GM21825 (cell line): ENCODE data around the gene FAXC.
"Not testable (repeated sequence)": the region's sequence is repeated elsewhere in the genome, so short reads cannot be mapped to it uniquely, and the experiment has no call there.

Experiments used
- ATAC-seq: cut with Tn5 transposase; IDR thresholded peaks from one replicate; pipeline ENCODE4 v1.9.1; 2021; ENCODE audit warnings: mild to moderate bottlenecking, moderate library complexity; ENCODE audit not compliant: unreplicated experiment

FAXC gene

DNA sequence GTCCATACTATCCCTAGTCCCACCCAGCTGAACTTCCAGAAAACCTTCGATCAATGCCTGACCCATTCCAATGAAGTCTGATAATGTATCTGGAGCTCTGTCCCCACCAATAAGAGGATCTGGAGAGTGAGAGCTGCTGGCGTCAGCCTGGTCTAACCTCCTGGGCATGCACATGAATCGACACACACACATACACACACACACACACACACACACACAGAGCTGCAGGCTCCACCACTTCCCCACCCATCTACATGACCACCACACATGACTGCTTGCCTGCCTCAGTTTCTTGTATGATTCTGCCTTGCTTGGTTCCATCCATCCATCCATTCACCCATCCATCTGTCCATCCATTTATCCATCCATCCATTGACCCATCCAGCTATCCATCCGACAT, 60.8 kb downstream of the FAXC start:
- ATAC-seq = no peak

DNA sequence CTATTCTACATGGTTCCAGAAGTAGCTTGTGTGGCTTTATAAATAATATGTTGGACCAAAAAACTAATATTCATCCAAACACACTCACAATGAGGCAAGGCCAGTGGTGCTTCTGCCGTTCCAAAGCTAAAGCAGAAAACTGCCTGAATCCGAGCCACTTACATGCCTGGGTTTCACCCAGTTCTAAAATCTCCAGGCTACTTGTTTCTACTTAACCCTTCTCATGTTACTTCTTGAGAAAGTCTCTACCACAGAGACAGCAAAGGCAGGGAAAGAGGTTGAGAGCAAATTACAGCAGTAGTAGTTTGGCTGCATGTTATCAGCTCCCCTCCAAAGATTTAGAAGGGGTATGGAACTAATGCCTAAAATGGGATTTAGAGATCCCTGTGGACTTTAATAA, 62.0 kb downstream of the FAXC start:
- ATAC-seq = no peak

DNA sequence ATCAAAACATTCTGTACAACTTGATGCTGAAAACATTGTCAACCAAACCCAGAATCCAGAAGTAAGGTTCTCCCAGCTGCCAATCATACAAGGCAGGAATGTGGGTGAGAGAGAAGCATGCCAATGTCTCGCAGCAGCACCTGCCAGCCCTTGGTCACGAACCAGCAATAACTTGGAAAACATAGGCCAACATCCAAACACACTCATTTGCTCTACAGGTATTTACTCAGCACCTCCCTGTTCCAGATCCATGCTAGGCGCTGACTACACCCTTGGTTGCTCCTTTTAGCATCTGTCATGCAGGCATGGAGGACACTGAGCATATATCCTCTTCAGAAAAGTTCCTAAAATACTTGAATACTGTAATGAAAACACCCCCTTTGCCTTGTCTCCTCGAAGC, 63.6 kb downstream of the FAXC start:
- no peak for ATAC-seq

DNA sequence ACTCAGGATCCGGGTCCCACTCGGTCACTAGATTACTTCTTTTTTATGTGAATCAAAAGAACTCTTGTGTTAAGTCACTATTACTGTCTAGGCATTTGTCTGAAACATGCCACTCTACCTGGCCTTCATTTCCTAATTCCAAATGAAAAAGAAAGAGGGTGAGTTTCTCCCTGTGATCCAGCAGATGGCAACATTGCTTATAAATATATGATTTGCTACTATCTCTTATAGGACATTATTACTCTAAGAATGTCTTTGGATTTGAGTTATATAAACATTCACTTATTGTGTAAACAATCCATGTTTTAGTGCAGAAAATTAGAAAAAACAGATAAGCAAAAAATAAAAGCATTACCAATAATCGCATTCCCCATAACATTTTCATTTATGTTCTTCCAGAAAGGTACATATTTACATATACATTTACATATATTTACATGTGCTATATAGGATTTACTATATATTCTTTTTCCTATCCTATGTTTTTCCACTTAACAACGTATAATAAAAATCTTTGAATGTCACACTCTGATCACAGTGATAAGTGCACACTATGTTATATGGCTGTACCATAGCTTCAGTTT, 66.9 kb downstream of the FAXC start:
- no peak for ATAC-seq

DNA sequence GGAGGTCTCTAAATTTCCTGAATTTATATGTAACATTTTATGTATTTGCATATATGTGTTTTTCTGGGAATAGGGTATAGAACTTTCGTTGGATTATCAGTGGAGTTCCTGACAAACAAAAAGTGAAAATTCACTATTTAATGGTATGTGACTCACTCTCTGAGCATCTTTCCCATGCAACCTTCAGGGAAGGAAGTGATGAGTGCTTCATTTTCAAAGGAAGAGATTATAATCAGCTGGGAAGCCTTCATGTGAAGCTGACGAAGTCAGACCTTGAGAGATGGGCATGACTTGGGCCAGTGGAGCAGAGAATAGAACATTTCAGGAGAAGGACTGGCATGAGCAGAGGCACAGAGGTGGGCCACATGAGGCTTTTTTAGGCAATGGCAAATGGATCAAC, 72.7 kb downstream of the FAXC start:
- ATAC-seq = no peak

DNA sequence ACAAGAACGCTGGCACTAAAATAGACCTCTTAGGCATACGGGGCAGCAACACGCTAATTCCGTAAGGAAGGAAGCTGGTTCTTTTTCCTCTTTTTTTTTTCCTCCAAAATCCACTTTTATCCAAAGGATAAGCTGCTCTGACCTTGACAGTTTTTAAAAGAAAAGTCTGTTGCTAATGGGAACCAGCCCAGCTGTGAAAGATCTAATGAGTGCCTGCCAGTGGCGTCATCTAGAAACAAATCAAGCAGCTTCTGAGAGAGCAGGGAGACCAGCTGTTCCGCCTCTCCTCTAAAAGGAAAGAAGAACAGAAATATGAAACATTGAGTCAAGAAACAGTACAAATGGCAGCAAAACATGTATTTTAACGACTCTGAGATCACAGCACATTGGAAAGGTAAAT, 78.6 kb downstream of the FAXC start:
- no peak for ATAC-seq

DNA sequence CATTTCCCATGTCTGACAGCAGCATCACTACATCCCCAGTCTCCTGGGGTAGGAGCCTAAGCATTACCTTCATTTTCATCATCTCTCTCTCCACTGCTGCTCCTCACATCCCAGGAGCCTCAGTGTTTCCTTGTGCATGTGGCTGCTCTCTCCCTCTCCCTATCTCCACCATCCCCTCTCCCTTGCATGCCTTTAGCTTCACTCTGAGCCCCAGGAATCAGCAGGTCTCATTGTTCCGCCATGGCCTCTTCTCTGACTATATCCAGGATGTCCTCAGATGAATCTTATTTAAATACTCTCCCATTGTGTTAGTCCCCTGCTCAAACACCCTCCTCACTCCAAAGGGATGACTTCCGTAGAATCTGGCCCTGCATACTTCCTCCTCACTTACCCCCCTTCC, 79.4 kb downstream of the FAXC start:
- no peak for ATAC-seq

DNA sequence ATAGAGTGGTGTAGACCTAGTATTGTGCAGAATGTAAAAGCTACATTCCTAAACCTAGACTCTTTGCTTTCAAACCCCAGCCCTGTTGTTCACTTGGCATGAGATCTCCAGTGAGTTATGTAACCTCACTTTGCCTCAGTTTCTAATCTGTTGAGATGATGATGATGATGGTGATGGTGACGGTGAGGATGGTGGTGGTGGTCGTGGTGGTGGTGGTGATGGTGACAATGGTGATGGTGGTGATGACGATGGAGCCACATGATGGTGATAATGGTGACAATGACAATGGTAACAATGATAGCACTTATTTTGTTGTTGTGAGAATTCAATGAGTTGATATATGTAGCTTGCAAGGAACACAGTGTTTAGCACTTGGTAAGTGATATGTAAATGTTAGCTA, 80.3 kb downstream of the FAXC start:
- ATAC-seq = no peak

DNA sequence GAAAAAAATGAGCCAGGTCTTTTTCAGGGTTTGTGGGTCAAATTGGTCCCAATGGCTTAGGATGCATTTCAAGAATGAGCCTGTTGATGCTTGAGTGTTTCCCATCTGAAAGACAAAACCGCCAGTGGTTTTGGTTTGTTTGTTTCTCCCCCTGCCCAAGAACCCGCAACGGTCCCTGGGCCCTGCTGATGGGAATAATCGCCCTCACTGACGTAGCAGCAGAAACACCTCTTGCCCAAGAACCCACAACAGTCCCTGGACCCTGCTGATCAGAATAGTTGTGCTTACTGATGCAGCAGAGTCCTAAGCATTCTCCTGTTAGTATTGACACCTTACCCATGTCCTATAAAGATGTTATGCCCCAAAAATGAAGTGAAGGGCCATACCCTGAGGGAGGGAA, 82.5 kb downstream of the FAXC start:
- not testable (repeated sequence) for ATAC-seq

DNA sequence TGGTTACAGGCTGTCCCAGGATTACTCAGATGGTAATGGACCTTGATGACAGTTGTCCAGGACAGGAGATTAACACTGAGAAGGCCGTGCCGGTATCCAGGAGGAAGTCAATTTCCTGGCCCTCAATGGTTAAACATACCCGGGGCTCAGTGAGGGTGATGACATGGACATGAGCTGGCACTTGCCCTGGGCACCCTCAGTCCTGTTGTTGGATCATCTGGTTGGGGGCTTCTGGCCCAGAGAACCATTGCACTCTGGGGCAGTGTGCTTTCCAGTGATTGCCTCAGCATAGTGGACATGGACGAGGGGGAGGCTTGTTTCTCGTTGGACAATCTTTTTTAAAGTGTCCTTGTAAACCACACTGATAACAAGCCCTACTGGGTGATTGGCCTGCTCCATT, 84.0 kb downstream of the FAXC start:
- ATAC-seq = not testable (repeated sequence)

DNA sequence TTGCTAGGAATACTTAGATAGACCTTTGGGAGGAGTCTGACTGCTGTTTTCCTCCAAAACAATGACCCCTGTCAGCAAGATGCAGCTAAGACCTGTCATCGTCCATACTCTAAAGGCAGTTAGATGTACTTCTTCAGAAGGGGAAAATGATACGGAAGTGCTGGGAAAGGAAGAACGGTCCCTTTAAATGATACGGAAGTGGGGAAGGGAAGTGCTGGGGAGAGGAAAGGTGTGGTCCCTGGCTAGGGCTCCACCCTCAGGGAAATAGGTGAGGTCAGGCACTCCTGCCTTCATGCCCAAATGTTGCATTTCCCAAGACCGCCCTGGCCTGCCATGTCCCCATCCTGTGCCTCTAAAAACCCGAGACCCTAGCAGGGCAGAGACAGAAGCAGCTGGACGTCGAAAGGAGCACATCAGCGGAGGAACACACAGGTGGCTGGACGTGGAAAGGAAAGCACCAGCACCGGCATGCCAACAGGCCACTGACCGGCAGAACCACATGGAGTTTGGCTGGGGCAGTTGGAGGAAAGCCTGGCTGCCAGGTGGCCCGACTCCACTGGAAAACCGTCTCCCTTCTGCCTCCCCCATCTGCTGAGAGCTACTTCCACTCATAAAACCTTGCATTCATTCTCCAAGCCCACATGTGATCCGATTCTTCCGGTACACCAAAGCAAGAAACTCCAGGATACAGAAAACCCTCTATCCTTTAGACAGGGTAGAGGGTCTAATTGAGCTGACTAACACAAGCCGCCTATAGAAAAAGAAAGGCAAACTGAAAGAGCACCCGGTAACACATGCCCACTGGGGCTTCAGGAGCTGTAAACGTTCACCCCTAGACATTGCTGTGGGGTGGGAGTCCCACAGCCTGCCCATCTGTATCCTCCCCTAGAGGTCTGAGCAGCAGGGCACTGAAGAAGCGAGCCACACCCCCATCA, 94.6 kb downstream of the FAXC start:
- no peak for ATAC-seq

DNA sequence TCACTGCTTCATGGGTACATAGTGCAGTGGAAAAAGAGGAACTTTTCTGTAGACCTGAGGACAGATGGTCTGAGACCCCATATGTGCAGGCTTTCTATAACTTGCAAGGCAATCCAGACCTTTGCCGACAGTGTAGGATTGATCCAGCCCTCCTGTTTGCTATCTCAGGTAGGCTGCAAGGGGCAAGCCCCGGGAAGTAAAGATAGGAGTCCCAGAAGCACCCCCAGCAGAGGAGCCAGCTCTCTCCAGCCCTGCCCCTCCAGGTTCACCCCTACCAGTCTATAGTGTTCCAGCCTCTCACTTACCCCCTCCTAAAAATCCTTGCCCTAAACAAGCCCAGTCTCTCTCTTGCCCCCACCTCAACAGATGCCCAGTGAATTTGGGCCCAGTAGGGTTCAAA, 96.2 kb downstream of the FAXC start:
- ATAC-seq = no peak

DNA sequence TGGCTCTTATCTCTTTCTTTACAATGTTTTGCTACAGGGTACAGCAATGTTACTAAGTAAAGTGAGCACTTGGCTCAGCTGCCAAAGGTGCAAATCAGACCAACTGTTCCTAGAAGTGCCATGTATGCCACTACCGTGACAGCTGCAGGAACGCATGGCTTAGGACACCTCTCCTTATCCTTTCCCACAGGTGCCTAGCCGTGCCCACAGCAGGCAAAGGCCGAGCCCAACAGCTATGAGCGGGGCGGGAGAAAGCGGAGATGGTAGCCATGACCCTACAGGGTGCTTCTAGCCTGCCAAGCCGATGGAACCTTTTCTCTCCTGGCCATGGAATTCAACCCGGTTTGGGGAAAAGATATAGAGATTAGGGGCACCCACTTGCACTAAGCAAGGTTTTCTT, 97.1 kb downstream of the FAXC start:
- ATAC-seq = no peak

DNA sequence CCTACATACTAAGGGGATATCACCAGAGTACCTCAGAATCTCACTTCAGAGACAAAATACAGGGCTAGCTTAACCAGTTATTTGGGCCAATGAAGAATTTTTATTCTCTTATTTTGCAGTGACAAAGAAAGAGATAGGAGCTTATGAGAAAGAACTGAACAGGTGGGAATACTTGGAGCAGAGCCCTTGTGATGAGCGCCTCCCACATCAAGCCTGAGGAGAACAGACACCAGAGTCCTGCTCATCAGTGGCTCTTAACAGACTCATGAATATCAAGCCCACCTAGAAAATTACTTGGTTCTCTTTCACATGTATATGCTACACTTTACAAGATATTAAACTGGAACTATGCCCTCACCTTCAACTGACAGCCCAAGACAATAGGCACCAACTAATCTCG, 99.0 kb downstream of the FAXC start:
- ATAC-seq = no peak

DNA sequence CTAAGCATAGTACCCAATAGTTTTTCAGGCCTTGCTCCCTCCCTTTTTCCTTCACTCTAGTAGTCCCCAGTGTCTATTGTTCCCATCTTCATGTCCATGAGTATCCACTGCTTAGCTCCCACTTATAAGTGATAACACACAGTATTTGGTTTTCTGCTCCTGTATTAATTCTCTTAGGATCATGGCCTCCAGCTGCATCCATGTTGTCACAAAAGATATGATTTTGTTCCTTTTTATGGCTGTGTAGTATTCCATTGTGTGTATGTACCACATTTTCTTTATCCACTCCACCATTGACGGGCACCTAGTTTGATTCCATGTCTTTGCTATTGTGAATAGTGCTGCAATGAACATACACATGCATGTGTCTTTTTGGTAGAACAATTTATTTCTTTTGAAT, 102.9 kb downstream of the FAXC start:
- no peak for ATAC-seq

DNA sequence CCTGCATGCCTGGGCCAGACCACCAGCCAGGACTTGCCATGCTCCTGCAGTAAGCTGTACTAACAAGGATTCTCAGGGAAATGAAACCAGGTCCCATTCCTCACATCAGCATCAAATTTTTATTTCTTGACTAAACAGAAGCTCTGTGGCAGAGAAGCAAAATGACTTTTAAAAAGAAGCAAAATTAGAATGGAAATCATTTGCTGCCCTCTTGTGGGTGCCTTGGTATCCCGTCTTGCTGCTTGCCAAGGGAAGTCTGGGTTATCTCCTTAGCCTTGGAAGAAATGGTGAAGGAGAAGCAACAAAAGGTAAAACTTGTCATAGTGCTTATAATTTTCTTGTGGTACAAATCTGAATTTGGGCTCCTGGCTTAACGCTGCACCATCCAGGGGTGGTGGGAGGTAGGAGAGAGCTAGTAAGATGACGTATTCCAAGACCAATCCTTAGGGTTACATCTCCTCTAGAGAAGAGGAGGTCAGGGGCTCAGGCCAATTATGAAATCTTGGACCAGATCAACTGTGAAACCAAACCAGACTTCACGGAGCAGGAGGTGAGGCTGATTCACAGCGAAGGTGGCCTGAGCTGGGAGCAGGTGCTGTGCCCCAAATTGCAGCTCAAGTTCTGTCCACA, 107.5 kb downstream of the FAXC start:
- ATAC-seq = no peak

DNA sequence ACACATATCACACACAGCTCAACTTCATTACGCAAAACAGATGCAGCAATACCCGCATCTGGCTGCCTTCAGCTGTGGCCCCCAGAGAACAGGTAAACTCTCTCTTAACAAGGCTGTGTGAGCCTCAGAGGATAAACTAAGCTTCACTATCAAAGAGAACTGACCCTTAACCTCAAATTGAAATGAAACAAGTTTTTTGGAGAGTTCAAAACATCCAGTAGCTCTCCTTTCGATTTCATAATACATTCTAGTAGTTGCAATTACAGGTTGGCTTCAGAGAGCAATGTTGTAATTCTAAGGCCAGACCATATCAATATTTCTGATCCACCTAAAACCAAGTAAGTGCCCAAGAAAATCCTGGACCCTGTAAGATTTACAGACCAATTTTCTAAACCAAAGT, 113.5 kb downstream of the FAXC start:
- no peak for ATAC-seq

DNA sequence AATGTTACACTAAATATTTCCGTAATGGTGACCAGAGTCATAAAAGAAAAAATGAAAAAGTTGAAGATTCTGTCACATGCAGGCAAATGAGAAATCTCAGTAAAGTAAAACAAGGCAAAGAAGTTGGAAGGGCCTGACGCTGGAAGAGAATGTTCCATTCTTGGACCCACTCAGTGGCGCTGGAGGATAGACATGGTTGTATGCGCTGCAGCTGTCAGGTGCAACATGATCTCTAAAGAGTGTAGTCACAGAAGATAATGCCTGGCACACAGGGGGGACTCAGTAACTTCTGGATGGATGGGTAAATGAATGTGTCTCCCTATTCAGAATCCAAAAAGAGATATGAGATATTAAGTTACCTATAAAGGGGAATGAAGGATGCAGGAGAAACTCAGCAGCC, 116.3 kb downstream of the FAXC start:
- ATAC-seq = no peak

DNA sequence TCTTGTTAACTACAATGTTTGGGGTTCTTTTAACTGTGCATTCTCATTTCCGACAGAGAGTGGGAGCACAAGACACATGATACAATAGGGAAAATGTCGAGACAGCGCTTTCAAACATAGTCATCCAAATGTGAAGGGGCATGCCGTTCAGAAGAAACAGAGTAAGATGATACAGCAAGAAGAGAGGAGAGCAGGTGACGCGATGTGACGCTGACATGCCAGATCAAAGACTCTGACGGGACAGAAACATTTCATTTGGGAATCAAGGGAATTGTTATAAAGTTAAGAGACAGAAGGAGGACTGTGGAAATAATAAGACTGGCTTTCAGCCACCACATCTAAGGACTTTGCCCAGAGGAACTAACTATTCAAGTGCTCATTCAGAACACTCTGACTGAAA, 117.4 kb downstream of the FAXC start:
- no peak for ATAC-seq

DNA sequence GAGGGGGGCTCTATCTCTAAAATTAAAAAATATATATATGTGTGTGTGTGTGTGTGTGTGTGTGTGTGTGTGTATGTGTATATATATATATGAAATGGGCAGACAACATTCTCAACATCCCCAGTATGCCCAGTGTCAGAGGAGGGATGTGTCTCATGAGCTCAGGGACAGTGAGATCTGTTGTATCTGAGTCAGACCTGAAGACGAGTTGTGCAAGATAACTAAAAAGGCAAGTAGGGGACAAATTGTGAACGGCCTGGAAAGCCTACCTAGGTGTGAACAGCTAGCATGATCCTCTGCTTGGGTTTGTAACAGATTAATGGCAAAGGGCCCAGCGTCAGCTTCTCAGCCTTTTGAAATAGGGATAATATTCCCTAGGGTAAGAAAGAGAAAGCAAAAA, 124.3 kb downstream of the FAXC start:
- ATAC-seq = no peak
